22Rv1 (cell line): Measurements from ENCODE around the gene ADGRL3.

ENCODE experiments used
- CTCF ChIP-seq: fragments of 450-650 bp; IDR thresholded peaks from 2 replicates; pipeline ENCODE4 v1.5.1; 2017; ENCODE audit warnings: mild to moderate bottlenecking
- ZFX ChIP-seq: fragments of 450-650 bp; IDR thresholded peaks from 2 replicates; pipeline ENCODE4 v1.6.1; 2017; ENCODE audit warnings: antibody characterized with exemption, borderline replicate concordance

- TF ChIP-seq CTCF, result no peak
- TF ChIP-seq ZFX, result no peak
Measured at GRCh38 chr4:61194571-61194970, 5.6 kb upstream of the ADGRL3 start.
